SK-N-SH treated with all-trans-retinoic acid at 6 μM for 48 hours (cell line): ENCODE data around the gene RAB32.

ENCODE experiments used
- ATAC-seq: fragments of 200-7000 bp; cut with Tn5 transposase; 3 replicates; pipeline ENCODE4 v1.9.1; 2020; ENCODE audit warnings: mild to moderate bottlenecking, moderate library complexity
- ARNTL ChIP-seq: fragments of 450-650 bp; formaldehyde crosslinking; IDR thresholded peaks from 2 replicates; pipeline ENCODE4 v1.5.0; 2020; ENCODE audit warnings: low read depth, mild to moderate bottlenecking, moderate library complexity, borderline replicate concordance
- BACH2 ChIP-seq: fragments of 250-450 bp; sonication (Bioruptor Pico); IDR thresholded peaks from 2 replicates; pipeline ENCODE4 v1.9.0; 2021; ENCODE audit warnings: mild to moderate bottlenecking, borderline replicate concordance
- CSDC2 ChIP-seq: fragments of 250-450 bp; sonication (Bioruptor Pico); IDR thresholded peaks from 2 replicates; pipeline ENCODE4 v1.5.0; 2020; ENCODE audit warnings: mild to moderate bottlenecking, moderate library complexity
- ESRRG ChIP-seq: fragments of 250-450 bp; sonication (Bioruptor Pico); IDR thresholded peaks from 2 replicates; pipeline ENCODE4 v1.6.1; 2021; ENCODE audit warnings: mild to moderate bottlenecking
- GLIS3 ChIP-seq: fragments of 250-450 bp; sonication (Bioruptor Pico); IDR thresholded peaks from 2 replicates; pipeline ENCODE4 v1.5.0; 2020; ENCODE audit warnings: mild to moderate bottlenecking, moderate library complexity
- ISL1 ChIP-seq: fragments of 250-450 bp; sonication (Bioruptor Pico); IDR thresholded peaks from 2 replicates; pipeline ENCODE4 v2.1.2; 2022; ENCODE audit warnings: mild to moderate bottlenecking, moderate library complexity
- OSR1 ChIP-seq: fragments of 250-450 bp; sonication (Bioruptor Pico); IDR thresholded peaks from 2 replicates; pipeline ENCODE4 v1.8.0; 2022; ENCODE audit warnings: moderate library complexity, mild to moderate bottlenecking, inconsistent platforms
- PPARA ChIP-seq: fragments of 250-450 bp; sonication (Bioruptor Pico); IDR thresholded peaks from 2 replicates; pipeline ENCODE4 v1.5.0; 2020; ENCODE audit warnings: mild to moderate bottlenecking, borderline replicate concordance
- RARB ChIP-seq: fragments of 250-450 bp; sonication (Bioruptor Pico); IDR thresholded peaks from 2 replicates; pipeline ENCODE4 v1.8.0; 2021; ENCODE audit warnings: mild to moderate bottlenecking, moderate library complexity
- TCF4 ChIP-seq: fragments of 250-450 bp; sonication (Bioruptor Pico); IDR thresholded peaks from 2 replicates; pipeline ENCODE4 v1.8.0; 2021; ENCODE audit warnings: mild to moderate bottlenecking, moderate library complexity, borderline replicate concordance
- TOX ChIP-seq: fragments of 250-450 bp; sonication (Bioruptor Pico); IDR thresholded peaks from 2 replicates; pipeline ENCODE4 v1.8.0; 2021; ENCODE audit warnings: mild to moderate bottlenecking, moderate library complexity, borderline replicate concordance
- ZC3H10 ChIP-seq: fragments of 250-450 bp; sonication (Bioruptor Pico); IDR thresholded peaks from 2 replicates; pipeline ENCODE4 v1.5.1; 2021; ENCODE audit warnings: mild to moderate bottlenecking, moderate library complexity
- ZFP3 ChIP-seq: fragments of 250-450 bp; sonication (Bioruptor Pico); IDR thresholded peaks from 2 replicates; pipeline ENCODE4 v1.5.0; 2020; ENCODE audit warnings: mild to moderate bottlenecking, moderate library complexity
- ZFP30 ChIP-seq: fragments of 450-650 bp; formaldehyde crosslinking; IDR thresholded peaks from 2 replicates; pipeline ENCODE4 v1.5.0; 2022; ENCODE audit warnings: mild to moderate bottlenecking, moderate library complexity
- ZNF70 ChIP-seq: fragments of 450-650 bp; formaldehyde crosslinking; IDR thresholded peaks from 2 replicates; pipeline ENCODE4 v1.5.0; 2020; ENCODE audit warnings: mild to moderate bottlenecking, moderate library complexity
- ZNF8 ChIP-seq: fragments of 450-650 bp; formaldehyde crosslinking; IDR thresholded peaks from 2 replicates; pipeline ENCODE4 v1.5.0; 2020; ENCODE audit warnings: mild to moderate bottlenecking, moderate library complexity
- TF ChIP-seq, protein P1 (sequence below): fragments of 250-450 bp; sonication (Bioruptor Pico); IDR thresholded peaks from 2 replicates; pipeline ENCODE4 v1.5.1; 2020; ENCODE audit warnings: low read depth, mild to moderate bottlenecking, moderate library complexity
- TF ChIP-seq, protein P2 (sequence below): fragments of 250-450 bp; sonication (Bioruptor Pico); IDR thresholded peaks from 2 replicates; pipeline ENCODE4 v1.8.0; 2021; ENCODE audit warnings: low read depth, mild to moderate bottlenecking, moderate library complexity, borderline replicate concordance
- TF ChIP-seq, protein P3 (sequence below): fragments of 250-450 bp; sonication (Bioruptor Pico); IDR thresholded peaks from 2 replicates; pipeline ENCODE4 v1.8.0; 2020; ENCODE audit warnings: mild to moderate bottlenecking, moderate library complexity, borderline replicate concordance
- TF ChIP-seq, protein P4 (sequence below): fragments of 250-450 bp; sonication (Bioruptor Pico); IDR thresholded peaks from 2 replicates; pipeline ENCODE4 v1.5.0; 2020; ENCODE audit warnings: mild to moderate bottlenecking, moderate library complexity
- TF ChIP-seq, protein P5 (sequence below): fragments of 250-450 bp; sonication (Bioruptor Pico); IDR thresholded peaks from 2 replicates; pipeline ENCODE4 v1.5.1; 2021; ENCODE audit warnings: mild to moderate bottlenecking, moderate library complexity

RAB32 gene

DNA sequence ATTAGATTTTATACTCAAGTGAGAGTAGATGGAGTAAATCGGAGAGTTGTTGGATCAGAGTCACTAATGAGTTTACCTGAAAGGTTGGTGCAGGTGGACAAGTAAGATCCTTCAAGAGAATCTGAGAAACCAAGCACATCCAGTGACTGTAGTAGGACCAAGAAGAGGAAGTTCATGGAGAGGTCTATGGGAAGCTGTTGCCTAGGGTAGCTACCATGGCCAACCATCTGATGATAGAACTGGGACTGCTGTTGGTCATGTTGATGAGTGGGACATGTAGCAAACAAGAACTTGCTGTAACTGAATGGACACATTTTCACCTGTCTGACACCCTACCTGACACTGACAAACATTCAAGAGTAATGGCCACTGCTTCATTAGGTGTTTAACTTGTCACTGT, 43.8 kb downstream of the RAB32 start (continued):
- TF ChIP-seq, protein P1, sequence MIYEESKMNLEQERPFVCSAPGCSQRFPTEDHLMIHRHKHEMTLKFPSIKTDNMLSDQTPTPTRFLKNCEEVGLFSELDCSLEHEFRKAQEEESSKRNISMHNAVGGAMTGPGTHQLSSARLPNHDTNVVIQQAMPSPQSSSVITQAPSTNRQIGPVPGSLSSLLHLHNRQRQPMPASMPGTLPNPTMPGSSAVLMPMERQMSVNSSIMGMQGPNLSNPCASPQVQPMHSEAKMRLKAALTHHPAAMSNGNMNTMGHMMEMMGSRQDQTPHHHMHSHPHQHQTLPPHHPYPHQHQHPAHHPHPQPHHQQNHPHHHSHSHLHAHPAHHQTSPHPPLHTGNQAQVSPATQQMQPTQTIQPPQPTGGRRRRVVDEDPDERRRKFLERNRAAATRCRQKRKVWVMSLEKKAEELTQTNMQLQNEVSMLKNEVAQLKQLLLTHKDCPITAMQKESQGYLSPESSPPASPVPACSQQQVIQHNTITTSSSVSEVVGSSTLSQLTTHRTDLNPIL: no peak
- TF ChIP-seq ESRRG (CRISPR knock-in tag) (no peak), GLIS3 (CRISPR knock-in tag) (no peak), ZNF8 (CRISPR knock-in tag) (no peak), ARNTL (CRISPR knock-in tag) (no peak), RARB (CRISPR knock-in tag) (no peak)
- TF ChIP-seq, all 23 proteins: peak for 0

DNA sequence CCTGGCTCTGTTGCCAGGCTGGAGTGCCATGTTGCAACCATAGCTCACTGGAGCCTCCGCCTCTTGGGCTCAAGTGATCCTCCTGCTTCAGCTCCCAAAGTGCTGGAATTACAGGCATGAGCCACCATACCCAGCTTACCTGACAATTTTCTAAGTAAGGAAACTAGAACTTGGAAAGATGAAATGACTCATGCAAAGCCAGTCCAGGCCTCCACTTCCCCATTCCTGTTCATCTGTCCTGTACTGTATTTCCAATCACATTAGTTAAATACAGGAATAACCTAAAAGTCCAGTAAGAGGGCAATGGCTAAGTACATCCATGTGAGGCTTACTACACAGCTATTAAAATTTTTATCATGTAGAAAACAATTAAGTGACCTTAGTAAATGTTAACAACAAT, 46.9 kb downstream of the RAB32 start:
- TF ChIP-seq TCF4 (CRISPR knock-in tag) (no peak), BACH2 (CRISPR knock-in tag) (no peak), OSR1 (CRISPR knock-in tag) (no peak), TOX (CRISPR knock-in tag) (no peak), ZNF8 (CRISPR knock-in tag) (no peak), ZNF70 (no peak), PPARA (CRISPR knock-in tag) (no peak), GLIS3 (CRISPR knock-in tag) (no peak), ZFP3 (CRISPR knock-in tag) (no peak), ZFP30 (CRISPR knock-in tag) (no peak)
- TF ChIP-seq, protein P2, sequence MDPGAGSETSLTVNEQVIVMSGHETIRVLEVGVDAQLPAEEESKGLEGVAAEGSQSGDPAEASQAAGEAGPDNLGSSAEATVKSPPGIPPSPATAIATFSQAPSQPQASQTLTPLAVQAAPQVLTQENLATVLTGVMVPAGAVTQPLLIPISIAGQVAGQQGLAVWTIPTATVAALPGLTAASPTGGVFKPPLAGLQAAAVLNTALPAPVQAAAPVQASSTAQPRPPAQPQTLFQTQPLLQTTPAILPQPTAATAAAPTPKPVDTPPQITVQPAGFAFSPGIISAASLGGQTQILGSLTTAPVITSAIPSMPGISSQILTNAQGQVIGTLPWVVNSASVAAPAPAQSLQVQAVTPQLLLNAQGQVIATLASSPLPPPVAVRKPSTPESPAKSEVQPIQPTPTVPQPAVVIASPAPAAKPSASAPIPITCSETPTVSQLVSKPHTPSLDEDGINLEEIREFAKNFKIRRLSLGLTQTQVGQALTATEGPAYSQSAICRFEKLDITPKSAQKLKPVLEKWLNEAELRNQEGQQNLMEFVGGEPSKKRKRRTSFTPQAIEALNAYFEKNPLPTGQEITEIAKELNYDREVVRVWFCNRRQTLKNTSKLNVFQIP (CRISPR knock-in tag): no peak

DNA sequence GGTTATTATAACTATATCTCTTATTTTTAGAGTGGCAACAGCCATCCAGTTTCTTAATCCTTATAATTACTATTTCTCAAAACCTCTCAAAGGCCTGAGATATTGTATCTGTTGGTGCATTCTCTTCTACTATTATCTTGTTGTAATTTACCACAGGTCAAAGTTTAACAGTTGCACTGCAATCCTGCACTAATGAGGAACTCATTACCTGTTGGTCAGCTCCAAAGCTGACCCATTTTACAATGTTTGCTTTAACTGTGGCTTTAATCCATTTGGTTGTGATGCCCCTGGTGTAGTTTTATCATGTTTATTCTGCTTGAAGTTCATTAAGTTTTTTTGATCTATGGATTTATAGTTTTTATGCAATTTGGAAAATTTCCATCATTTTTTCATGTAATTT, 48.8 kb downstream of the RAB32 start:
- no peak for ATAC-seq
- TF ChIP-seq GLIS3 (CRISPR knock-in tag) (no peak), ZNF70 (no peak), ESRRG (CRISPR knock-in tag) (no peak)
- TF ChIP-seq, protein P3, sequence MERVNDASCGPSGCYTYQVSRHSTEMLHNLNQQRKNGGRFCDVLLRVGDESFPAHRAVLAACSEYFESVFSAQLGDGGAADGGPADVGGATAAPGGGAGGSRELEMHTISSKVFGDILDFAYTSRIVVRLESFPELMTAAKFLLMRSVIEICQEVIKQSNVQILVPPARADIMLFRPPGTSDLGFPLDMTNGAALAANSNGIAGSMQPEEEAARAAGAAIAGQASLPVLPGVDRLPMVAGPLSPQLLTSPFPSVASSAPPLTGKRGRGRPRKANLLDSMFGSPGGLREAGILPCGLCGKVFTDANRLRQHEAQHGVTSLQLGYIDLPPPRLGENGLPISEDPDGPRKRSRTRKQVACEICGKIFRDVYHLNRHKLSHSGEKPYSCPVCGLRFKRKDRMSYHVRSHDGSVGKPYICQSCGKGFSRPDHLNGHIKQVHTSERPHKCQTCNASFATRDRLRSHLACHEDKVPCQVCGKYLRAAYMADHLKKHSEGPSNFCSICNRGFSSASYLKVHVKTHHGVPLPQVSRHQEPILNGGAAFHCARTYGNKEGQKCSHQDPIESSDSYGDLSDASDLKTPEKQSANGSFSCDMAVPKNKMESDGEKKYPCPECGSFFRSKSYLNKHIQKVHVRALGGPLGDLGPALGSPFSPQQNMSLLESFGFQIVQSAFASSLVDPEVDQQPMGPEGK (CRISPR knock-in tag): no peak
- TF ChIP-seq, protein P4, sequence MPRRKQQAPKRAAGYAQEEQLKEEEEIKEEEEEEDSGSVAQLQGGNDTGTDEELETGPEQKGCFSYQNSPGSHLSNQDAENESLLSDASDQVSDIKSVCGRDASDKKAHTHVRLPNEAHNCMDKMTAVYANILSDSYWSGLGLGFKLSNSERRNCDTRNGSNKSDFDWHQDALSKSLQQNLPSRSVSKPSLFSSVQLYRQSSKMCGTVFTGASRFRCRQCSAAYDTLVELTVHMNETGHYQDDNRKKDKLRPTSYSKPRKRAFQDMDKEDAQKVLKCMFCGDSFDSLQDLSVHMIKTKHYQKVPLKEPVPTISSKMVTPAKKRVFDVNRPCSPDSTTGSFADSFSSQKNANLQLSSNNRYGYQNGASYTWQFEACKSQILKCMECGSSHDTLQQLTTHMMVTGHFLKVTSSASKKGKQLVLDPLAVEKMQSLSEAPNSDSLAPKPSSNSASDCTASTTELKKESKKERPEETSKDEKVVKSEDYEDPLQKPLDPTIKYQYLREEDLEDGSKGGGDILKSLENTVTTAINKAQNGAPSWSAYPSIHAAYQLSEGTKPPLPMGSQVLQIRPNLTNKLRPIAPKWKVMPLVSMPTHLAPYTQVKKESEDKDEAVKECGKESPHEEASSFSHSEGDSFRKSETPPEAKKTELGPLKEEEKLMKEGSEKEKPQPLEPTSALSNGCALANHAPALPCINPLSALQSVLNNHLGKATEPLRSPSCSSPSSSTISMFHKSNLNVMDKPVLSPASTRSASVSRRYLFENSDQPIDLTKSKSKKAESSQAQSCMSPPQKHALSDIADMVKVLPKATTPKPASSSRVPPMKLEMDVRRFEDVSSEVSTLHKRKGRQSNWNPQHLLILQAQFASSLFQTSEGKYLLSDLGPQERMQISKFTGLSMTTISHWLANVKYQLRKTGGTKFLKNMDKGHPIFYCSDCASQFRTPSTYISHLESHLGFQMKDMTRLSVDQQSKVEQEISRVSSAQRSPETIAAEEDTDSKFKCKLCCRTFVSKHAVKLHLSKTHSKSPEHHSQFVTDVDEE: no peak

More for the DNA sequence above, 46.9 kb downstream of the RAB32 start:
- ATAC-seq: no peak

DNA sequence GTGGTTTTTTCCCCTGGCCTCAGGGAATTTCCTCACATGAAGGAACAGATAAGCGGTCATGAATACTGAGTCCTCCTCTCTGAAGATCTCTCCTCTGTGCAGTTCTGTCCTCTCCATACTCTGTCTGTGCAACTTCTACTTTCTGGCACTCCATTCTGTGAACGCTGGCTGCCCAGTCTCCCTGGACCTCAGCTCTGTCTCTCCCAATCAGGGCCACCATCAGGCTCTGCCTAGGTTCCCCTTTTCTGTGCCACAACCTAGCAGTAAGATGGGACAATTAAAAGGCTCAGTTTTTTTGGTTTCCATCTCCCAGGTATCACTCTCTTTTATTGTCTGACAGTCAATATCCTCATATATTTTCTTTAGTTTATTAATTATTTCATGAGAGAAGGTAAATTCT, 50.4 kb downstream of the RAB32 start:
- TF ChIP-seq ZC3H10 (CRISPR knock-in tag): no peak
- no peak for ATAC-seq

DNA sequence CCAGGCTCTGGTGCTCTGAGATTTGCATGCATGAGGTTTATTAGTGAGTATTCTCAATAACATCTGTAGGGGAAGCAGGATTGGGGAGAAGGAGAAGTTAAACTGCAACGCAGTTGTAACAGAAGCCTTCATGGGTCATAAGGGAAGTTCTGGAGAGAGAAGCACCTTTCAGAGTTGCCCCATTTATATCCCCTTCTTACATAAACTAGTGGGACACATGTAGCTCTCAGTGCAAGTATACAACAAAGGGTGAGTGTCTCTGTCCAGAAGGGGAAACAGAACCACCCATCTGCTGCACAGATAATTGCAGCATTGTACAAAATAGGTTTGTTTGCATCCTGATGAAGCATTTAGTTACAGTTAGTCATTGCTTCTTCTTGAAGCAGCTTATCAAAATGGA, 50.9 kb downstream of the RAB32 start:
- no peak for ATAC-seq
- TF ChIP-seq GLIS3 (CRISPR knock-in tag) (no peak), RARB (CRISPR knock-in tag) (no peak), ZNF8 (CRISPR knock-in tag) (no peak), ZFP30 (CRISPR knock-in tag) (no peak), TOX (CRISPR knock-in tag) (no peak), ARNTL (CRISPR knock-in tag) (no peak), CSDC2 (CRISPR knock-in tag) (no peak), TCF4 (CRISPR knock-in tag) (no peak), ISL1 (no peak), BACH2 (CRISPR knock-in tag) (no peak), OSR1 (CRISPR knock-in tag) (no peak)
- TF ChIP-seq, protein P1: no peak
- TF ChIP-seq, protein P5, sequence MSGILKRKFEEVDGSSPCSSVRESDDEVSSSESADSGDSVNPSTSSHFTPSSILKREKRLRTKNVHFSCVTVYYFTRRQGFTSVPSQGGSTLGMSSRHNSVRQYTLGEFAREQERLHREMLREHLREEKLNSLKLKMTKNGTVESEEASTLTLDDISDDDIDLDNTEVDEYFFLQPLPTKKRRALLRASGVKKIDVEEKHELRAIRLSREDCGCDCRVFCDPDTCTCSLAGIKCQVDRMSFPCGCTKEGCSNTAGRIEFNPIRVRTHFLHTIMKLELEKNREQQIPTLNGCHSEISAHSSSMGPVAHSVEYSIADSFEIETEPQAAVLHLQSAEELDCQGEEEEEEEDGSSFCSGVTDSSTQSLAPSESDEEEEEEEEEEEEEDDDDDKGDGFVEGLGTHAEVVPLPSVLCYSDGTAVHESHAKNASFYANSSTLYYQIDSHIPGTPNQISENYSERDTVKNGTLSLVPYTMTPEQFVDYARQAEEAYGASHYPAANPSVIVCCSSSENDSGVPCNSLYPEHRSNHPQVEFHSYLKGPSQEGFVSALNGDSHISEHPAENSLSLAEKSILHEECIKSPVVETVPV (CRISPR knock-in tag): no peak
- TF ChIP-seq, protein P4: no peak
